ELF-1 (cell line): ENCODE measurements around the gene GTPBP2.

Experiments
- DNase-seq: peaks from one replicate; pipeline ENCODE4 v3.0.0-alpha.2; 2016; ENCODE audit warnings: low read depth, low spot score

The GTPBP2 gene

GRCh38 chr6:43578748-43579147 is 50.3 kb downstream of the GTPBP2 start:
- no peak for DNase-seq

GRCh38 chr6:43575772-43576551 is 53.1 kb downstream of the GTPBP2 start, which contains the start of the genes POLH and XPO5:
Gene POLH, plus strand, starts transcription at chr6:43576185. Its CDS starts 6,135 bp downstream, at chr6:43582320.
Gene XPO5, minus strand, starts transcription at chr6:43576038. Its CDS starts 174 bp downstream, at chr6:43575864.
- peak; percentile 98 for DNase-seq

- DNase-seq: peak; percentile 65
Observed at GRCh38 chr6:43575105-43575771, 53.8 kb downstream of the GTPBP2 start.

GRCh38 chr6:43572015-43572414 is 57.0 kb downstream of the GTPBP2 start:
- no peak for DNase-seq

GRCh38 chr6:43570876-43571441 is 58.1 kb downstream of the GTPBP2 start:
- DNase-seq: no peak
